GM23248 (cell line): ENCODE results near the gene DTX3. TPM values are rescaled to one million over a fixed set of nuclear protein-coding genes. Genes with fewer than 3 reads are reported as not detected.

ENCODE experiments used
- DNase-seq: peaks from one replicate; pipeline ENCODE4 v3.0.0-alpha.2; 2015
- H2AFZ ChIP-seq: fragments of 200-600 bp; sonication (generic); 2 replicates; pipeline ENCODE4 v1.6.1; 2016; ENCODE audit warnings: antibody characterized with exemption
- H3F3A ChIP-seq: fragments of 200-600 bp; sonication (generic); 2 replicates; pipeline ENCODE4 v1.6.1; 2016; ENCODE audit warnings: mild to moderate bottlenecking, antibody characterized with exemption, mixed run types; ENCODE audit not compliant: insufficient read depth
- H3K27ac ChIP-seq: fragments of 200-600 bp; sonication (generic); 2 replicates; pipeline ENCODE4 v1.5.1; 2016; ENCODE audit warnings: mild to moderate bottlenecking
- H3K27me3 ChIP-seq: fragments of 200-600 bp; sonication (generic); replicated peaks from 2 replicates; pipeline ENCODE4 v1.6.1; 2016; ENCODE audit warnings: mild to moderate bottlenecking; ENCODE audit not compliant: insufficient read depth
- H3K36me3 ChIP-seq: fragments of 200-600 bp; sonication (generic); 2 replicates; pipeline ENCODE4 v1.6.1; 2016; ENCODE audit warnings: low read depth, mild to moderate bottlenecking
- H3K4me1 ChIP-seq: fragments of 200-600 bp; sonication (generic); 2 replicates; pipeline ENCODE4 v1.6.1; 2016; ENCODE audit warnings: mild to moderate bottlenecking; ENCODE audit not compliant: insufficient read depth
- H3K4me2 ChIP-seq: fragments of 200-600 bp; sonication (generic); one replicate; pipeline ENCODE4 v1.6.1; 2016; ENCODE audit warnings: mild to moderate bottlenecking; ENCODE audit not compliant: unreplicated experiment
- H3K4me3 ChIP-seq: fragments of 200-600 bp; sonication (generic); 2 replicates; pipeline ENCODE4 v1.5.1; 2016; ENCODE audit warnings: mild to moderate bottlenecking
- H3K79me2 ChIP-seq: fragments of 200-600 bp; sonication (generic); 2 replicates; pipeline ENCODE4 v1.6.1; 2016; ENCODE audit warnings: mild to moderate bottlenecking; ENCODE audit not compliant: insufficient read depth
- H3K9ac ChIP-seq: fragments of 200-600 bp; sonication (generic); 2 replicates; pipeline ENCODE4 v1.6.1; 2016; ENCODE audit warnings: mild to moderate bottlenecking
- H3K9me2 ChIP-seq: fragments of 200-600 bp; sonication (generic); 2 replicates; pipeline ENCODE4 v1.6.1; 2016; ENCODE audit warnings: mixed run types, mild to moderate bottlenecking, moderate library complexity; ENCODE audit not compliant: insufficient read depth
- H3K9me3 ChIP-seq: fragments of 200-600 bp; sonication (generic); one replicate; pipeline ENCODE4 v1.6.1; 2017; ENCODE audit warnings: low read depth
- H4K20me1 ChIP-seq: fragments of 200-600 bp; sonication (generic); 2 replicates; pipeline ENCODE4 v1.6.0; 2016; ENCODE audit not compliant: insufficient read depth
- EZH2 ChIP-seq: fragments of 200-600 bp; sonication (generic); IDR thresholded peaks from 2 replicates; pipeline ENCODE4 v1.6.1; 2018; ENCODE audit warnings: antibody characterized with exemption, mild to moderate bottlenecking; ENCODE audit not compliant: insufficient read depth, poor library complexity, severe bottlenecking
- EZH2phosphoT487 ChIP-seq: fragments of 200-600 bp; sonication (generic); IDR thresholded peaks from 2 replicates; pipeline ENCODE4 v1.6.1; 2018; ENCODE audit warnings: antibody characterized with exemption, moderate library complexity, mild to moderate bottlenecking, low read depth; ENCODE audit not compliant: insufficient read depth
- WGBS, 2 experiments: methylation state at CpG; one replicate each; pipeline ENCODE4 v1.1.6; 2015 to 2017; ENCODE audit warnings: low lambda C conversion rate in 2 of 2, low coverage in 1 of 2; ENCODE audit errors: missing lambda C conversion rate in 2 of 2; 5-methylcytosine and 5-hydroxymethylcytosine counted together
- in situ Hi-C: fragments of 300-500 bp; cut with MboI; formaldehyde crosslinking; loops from 2 replicates; pipeline ENCODE4 v1.15.0; 2020
- polyA plus RNA-seq: library from polyadenylated mRNA; unstranded; fragments of >200 nt; fragmentation: Nextera tagmentation; extraction: Ambion mirVana; gene quantifications from 2 replicates; pipeline ENCODE4 v1.2.1, GENCODE V29; 2016
- total RNA-seq: library from RNA; depleted of rRNA; stranded (reverse); fragments of >200 nt; shearing (Covaris generic); gene quantifications from 2 replicates; pipeline ENCODE4 v1.2.3, GENCODE V29; 2014

The DTX3 gene
- total and polyA plus RNA-seq, 2 experiments from 2014 or later = 7.7 to 19.6 TPM

DNA sequence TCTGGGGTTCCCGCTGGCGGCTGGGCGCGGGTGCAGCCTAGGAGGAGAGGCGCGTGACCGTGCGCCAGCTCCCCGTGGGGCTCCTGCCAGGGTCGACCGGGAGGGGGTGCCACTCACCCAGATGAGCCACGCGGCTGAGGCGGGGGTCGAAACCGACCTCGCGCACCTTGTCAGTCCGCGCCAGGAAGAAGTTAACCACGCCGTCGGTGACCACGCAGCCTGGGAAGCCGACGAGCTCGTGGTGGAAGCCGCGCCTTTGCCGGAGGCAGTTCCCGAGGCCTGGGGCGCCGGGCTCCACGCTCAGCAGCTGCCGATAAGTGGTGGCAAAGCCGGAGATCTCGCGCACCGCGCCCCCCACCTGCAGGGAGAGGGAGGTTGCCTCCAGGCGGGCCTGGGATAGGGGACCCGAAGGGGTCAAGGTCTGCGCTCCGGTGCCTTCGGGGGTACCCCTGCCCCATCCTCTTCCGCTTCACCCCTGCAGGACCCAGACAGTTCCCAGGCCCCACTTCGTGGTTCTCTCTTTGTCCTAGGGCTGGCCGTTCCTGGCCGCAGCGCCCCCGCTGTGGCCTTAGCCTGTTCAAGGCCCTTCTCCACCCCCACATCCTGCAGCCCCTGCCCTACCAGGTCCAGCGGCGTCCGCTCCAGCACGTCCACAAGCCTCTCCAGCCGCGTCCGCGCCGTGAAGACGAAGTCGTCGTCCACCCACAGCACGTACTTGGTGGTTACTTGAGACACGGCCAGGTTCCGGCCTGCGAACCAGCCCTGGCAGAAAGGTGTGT, 23.1 kb downstream of the DTX3 start:
- no peaks in the 10 kb centered on the region for H4K20me1 ChIP-seq
- 85 to 88% methylated on average over 58 to 67 of the region's 67 CpGs for whole genome bisulfite sequencing, 2 experiments
- H3K9me2 ChIP-seq = no peaks in the 10 kb centered on the region
- H2AFZ ChIP-seq = no peak overlapping the region
- H3K4me1 ChIP-seq = no peaks in the 10 kb centered on the region
- no peaks in the 10 kb centered on the region for H3K9me3 ChIP-seq
- H3K36me3 ChIP-seq = no peaks in the 10 kb centered on the region
- H3K27me3 ChIP-seq = no peaks in the 10 kb centered on the region
- H3K27ac ChIP-seq = no peak overlapping the region
- no peak for DNase-seq
- no peak for TF ChIP-seq EZH2phosphoT487
- TF ChIP-seq EZH2 = no peak
- H3K9ac ChIP-seq = no peak overlapping the region
- H3K4me2 ChIP-seq = no peak overlapping the region
- H3K4me3 ChIP-seq = no peak overlapping the region
- no peaks in the 10 kb centered on the region for H3K79me2 ChIP-seq
- no peaks in the 10 kb centered on the region for H3F3A ChIP-seq
- in situ Hi-C loops = no loop called here

DNA sequence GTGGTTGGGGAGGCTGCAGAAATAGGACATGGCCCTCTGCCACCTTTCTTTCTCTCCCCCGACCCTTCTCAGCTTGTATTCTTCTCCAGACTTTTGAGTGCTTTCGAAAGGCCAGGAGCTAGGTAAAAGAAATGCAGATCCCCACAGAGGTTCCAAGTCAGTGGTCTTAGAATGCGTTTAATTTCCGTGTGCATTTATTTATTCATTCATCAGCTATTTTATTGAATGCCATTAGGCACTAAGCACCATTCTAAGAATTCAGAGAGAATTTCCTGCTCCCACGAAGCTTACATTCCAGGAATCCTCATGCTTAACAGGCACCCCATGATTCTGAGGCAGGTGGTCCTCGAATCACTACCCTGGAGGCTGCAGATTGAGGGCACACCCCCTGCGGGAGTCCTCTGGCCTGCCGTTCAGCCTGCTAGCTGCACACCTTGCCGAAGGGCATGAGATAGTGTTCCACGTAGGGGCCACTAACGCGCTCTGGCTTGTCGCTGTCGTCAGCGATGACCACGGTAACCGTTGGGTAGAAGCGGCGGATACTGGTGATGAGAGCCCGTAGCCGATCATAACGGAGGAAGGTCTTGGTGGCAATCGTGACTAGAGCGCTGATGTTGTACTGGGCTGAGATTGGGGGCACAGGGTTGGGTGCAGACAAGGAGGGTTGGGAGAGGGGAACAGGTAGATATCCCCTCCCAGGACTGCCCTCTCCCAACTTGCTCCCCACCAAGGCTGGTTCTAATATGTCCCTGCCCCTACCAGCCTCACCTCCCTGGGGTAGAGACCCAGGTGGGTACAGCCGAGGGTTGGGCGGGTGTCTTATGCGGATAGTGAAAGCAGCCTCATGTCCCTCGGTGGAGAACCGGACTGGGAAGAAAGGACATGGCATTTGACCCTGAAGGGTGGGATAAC, 23.9 kb downstream of the DTX3 start:
- Histone ChIP-seq H3F3A (no peaks in the 10 kb centered on the region), H3K36me3 (no peaks in the 10 kb centered on the region), H3K27me3 (no peaks in the 10 kb centered on the region), H3K4me1 (peaks cover 5% of the 10 kb centered on the region), H3K9ac (no peak overlapping the region), H4K20me1 (no peaks in the 10 kb centered on the region), H2AFZ (no peak overlapping the region), H3K9me2 (no peaks in the 10 kb centered on the region), H3K79me2 (no peaks in the 10 kb centered on the region), H3K4me2 (no peak overlapping the region), H3K9me3 (no peaks in the 10 kb centered on the region), H3K27ac (no peak overlapping the region), H3K4me3 (no peak overlapping the region)
- in situ Hi-C loops = no loop called here
- DNase-seq = no peak
- TF ChIP-seq EZH2phosphoT487 (no peak), EZH2 (no peak)
- WGBS, 2 experiments = 93 to 94% methylated on average over 28 to 29 of the region's 29 CpGs

DNA sequence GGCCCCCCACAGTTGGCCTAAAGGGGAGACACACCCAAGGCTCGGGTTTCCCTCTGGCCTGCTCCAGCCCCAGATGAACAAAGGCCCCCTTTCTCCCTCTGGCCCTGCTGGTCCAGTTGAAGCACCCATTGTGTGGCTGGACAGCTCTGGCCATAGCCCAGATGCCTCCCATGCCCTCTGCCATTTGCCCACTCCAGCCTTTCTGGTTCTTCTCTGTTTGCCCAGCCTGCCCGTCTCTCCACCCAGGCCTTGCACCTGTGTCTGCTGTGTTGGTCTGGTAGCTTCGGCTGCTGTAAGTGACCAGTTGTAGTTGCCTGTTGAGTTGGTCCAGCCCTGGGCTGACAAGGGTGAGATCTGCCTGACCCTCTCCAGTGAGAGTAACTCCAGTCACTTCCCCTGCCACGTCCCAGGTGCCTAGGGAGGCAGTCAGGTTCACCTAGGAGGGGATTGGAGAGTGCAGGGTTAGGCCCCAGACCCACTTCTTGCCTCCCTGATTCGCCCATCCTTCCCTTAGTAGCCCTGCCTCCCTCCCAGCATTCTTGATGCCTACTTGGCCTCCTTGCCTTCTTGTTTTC, 25.4 kb downstream of the DTX3 start:
- Histone ChIP-seq H3F3A (no peaks in the 10 kb centered on the region), H3K79me2 (no peaks in the 10 kb centered on the region), H2AFZ (no peak overlapping the region), H3K4me1 (peaks cover 6% of the 10 kb centered on the region), H3K9me2 (no peaks in the 10 kb centered on the region), H3K9me3 (no peaks in the 10 kb centered on the region), H3K36me3 (no peaks in the 10 kb centered on the region), H3K4me3 (no peak overlapping the region), H3K9ac (no peak overlapping the region), H3K27me3 (no peaks in the 10 kb centered on the region), H3K4me2 (no peak overlapping the region), H4K20me1 (no peaks in the 10 kb centered on the region), H3K27ac (no peak overlapping the region)
- in situ Hi-C loops = no loop called here
- DNase-seq = no peak
- no peak for TF ChIP-seq EZH2
- 84 to 86% methylated on average over 5 of the region's 5 CpGs for WGBS, 2 experiments

DNA sequence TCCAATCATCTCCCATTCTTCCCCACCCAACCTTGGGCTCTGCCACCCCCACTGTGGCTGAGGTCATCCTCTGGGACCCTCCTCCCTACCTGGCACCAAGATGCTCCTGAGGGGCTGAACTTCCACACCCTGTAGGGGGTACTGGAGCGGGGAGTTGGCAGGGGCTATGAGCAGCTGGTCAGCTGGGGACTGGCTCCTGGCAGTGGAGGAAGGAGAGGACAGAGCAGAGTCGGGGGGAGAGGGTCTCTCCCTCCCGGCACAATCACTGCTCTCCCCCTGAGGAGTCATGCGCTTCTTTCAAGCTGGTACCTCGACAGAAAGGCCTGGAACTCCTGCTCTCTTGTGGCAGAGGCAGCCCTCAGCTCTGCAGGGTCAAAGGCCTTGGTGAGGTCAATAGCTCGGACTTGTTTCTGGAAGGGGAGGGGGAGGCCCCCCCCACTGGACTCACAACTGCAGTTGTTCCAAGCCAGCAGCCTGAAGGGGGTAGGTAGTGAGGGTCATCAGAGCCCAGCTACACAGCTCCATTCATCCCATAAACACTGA, 26.3 kb downstream of the DTX3 start:
- peaks cover 6% of the 10 kb centered on the region for H3K4me1 ChIP-seq
- no peaks in the 10 kb centered on the region for H4K20me1 ChIP-seq
- no peak overlapping the region for H2AFZ ChIP-seq
- no peaks in the 10 kb centered on the region for H3K36me3 ChIP-seq
- no peaks in the 10 kb centered on the region for H3K9me3 ChIP-seq
- in situ Hi-C loops = no loop called here
- H3K4me3 ChIP-seq = no peak overlapping the region
- no peak overlapping the region for H3K4me2 ChIP-seq
- H3K9ac ChIP-seq = no peak overlapping the region
- no peak overlapping the region for H3K27ac ChIP-seq
- H3K79me2 ChIP-seq = no peaks in the 10 kb centered on the region
- no peaks in the 10 kb centered on the region for H3K27me3 ChIP-seq
- DNase-seq = no peak
- 80 to 82% methylated on average over 6 of the region's 6 CpGs for WGBS, 2 experiments
- H3K9me2 ChIP-seq = no peaks in the 10 kb centered on the region
- TF ChIP-seq EZH2 = no peak
- no peak for TF ChIP-seq EZH2phosphoT487
- H3F3A ChIP-seq = no peaks in the 10 kb centered on the region
